ENCODE measurements around the gene LRFN5. TPM values are rescaled to one million over a fixed set of nuclear protein-coding genes. Genes with fewer than 3 reads are reported as not detected.
"Not testable (repeated sequence)": the region's sequence is repeated elsewhere in the genome, so short reads cannot be mapped to it uniquely, and the experiment has no call there.

LRFN5 gene
- polyA plus RNA-seq, 1 experiment, result 3.3 TPM

DNA sequence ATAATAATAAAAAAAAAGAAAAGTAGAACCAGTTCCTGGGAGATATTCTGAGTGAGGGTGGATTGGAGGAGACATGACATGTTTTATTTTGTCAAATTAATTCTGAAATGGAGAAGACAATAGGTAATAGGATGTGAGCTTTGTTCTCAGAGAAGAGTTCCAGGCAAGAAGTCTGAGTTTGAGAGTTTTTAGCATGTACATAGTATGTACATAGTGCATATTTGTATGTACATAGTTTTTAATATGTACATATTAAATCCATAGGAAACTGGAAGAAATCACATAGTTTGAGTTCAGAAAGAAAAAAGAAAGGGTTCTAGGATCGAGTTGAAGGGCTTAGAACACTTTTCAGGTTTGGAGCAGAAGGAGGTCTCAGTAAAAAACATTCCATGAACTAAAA, 47.5 kb downstream of the LRFN5 start:
- TF ChIP-seq, protein P1, sequence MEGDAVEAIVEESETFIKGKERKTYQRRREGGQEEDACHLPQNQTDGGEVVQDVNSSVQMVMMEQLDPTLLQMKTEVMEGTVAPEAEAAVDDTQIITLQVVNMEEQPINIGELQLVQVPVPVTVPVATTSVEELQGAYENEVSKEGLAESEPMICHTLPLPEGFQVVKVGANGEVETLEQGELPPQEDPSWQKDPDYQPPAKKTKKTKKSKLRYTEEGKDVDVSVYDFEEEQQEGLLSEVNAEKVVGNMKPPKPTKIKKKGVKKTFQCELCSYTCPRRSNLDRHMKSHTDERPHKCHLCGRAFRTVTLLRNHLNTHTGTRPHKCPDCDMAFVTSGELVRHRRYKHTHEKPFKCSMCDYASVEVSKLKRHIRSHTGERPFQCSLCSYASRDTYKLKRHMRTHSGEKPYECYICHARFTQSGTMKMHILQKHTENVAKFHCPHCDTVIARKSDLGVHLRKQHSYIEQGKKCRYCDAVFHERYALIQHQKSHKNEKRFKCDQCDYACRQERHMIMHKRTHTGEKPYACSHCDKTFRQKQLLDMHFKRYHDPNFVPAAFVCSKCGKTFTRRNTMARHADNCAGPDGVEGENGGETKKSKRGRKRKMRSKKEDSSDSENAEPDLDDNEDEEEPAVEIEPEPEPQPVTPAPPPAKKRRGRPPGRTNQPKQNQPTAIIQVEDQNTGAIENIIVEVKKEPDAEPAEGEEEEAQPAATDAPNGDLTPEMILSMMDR (IDR thresholded peaks at IDR 0.05; ENCODE audit: low read depth, low read length), result no peak
- no peaks in the 10 kb centered on the region for H3K9me3 ChIP-seq (ENCODE audit: control insufficient read depth, insufficient read depth, low read length)
- H3K27ac ChIP-seq (ENCODE audit: low read depth, low read length), result no peak overlapping the region
- CTCF ChIA-PET, result no interaction called here
- POLR2A ChIA-PET, result no interaction called here
- DNase-seq (ENCODE audit: low read depth, low spot score), result no peak
- no peaks in the 10 kb centered on the region for H3K27me3 ChIP-seq (ENCODE audit: control insufficient read depth, insufficient read depth, low read length)
- H3K4me3 ChIP-seq (ENCODE audit: low read depth, low read length), result no peak overlapping the region

DNA sequence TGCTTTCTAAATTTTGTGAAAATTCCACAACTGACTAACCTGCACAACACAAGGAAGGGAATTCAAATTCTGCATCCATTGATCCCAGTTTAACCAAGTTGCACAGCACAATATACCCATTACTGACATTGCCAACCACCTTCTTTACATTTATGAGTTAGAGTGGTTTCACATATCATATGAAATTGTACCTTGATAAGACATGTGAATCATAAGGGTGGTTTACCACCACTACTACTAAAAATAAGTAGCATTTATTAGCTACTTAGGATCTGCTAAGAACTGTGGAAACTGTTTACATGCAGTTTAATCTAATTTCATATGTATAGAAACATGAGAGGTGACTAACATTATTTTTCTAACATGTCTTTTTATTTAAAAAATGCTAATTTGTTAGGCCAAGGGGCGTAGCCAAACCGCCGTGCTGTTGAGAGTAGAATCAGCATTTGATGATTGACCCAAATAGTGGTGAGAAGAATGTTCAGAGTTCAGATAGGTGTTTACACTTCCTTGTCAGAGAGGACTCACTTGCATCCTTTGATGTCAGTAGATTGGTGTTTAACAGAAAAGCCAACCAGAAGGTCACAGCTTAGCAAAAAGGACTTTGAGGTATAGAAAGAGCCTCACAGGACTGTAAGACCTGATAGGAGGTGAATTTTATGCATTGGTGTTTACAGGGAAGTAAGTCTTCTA, 56.2 kb downstream of the LRFN5 start:
- Histone ChIP-seq H3K4me3 (ENCODE audit: low read depth, low read length) (no peak overlapping the region), H3K27me3 (ENCODE audit: control insufficient read depth, insufficient read depth, low read length) (no peaks in the 10 kb centered on the region), H3K27ac (ENCODE audit: low read depth, low read length) (no peak overlapping the region), H3K9me3 (ENCODE audit: control insufficient read depth, insufficient read depth, low read length) (no peaks in the 10 kb centered on the region)
- TF ChIP-seq, protein P1 (IDR thresholded peaks at IDR 0.05; ENCODE audit: low read depth, low read length), result no peak
- no peak for DNase-seq (ENCODE audit: low read depth, low spot score)
- ChIA-PET CTCF (no interaction called here), POLR2A (no interaction called here)

DNA sequence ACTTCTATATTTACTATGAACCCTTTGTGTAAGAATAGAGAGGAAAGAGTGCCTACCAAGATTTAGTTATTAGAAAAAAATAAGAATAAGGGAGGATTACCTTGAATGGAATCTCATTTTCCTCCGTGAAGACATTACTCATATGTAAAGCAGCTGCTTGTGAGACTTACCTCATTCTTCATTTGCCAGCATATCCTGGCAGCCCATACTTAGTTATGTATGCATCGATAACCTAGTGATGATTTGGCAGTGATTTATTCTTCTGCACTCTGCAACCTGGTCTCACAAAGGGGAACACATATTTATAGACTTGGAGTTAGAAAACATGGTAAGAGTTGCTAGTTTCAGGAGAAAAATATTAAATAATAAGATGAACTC, 56.8 kb downstream of the LRFN5 start:
- ChIA-PET CTCF (no interaction called here), POLR2A (no interaction called here)
- TF ChIP-seq, protein P1 (IDR thresholded peaks at IDR 0.05; ENCODE audit: low read depth, low read length), result no peak
- Histone ChIP-seq H3K4me3 (ENCODE audit: low read depth, low read length) (no peak overlapping the region), H3K9me3 (ENCODE audit: control insufficient read depth, insufficient read depth, low read length) (no peaks in the 10 kb centered on the region), H3K27me3 (ENCODE audit: control insufficient read depth, insufficient read depth, low read length) (no peaks in the 10 kb centered on the region), H3K27ac (ENCODE audit: low read depth, low read length) (no peak overlapping the region)
- DNase-seq (ENCODE audit: low read depth, low spot score), result no peak

DNA sequence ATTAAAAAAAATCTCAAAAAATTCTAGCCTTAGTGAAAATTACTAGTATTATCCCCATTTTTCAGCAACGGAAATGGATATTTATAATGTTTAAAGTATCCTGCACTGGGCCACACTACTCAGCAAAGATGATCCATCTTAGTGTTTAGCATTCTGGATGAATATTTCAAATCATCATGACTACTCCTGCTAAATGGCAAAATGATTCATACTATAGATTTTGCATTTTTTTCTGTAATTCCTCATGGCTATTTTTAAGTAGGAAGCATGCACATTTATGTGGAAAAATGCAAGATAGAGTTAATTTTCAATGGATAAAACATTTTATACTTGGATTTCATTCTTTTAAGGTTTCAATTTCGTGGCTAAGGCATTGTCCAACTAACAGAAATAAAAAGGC, 59.6 kb downstream of the LRFN5 start:
- POLR2A ChIA-PET, result no interaction called here
- CTCF ChIA-PET, result no interaction called here

DNA sequence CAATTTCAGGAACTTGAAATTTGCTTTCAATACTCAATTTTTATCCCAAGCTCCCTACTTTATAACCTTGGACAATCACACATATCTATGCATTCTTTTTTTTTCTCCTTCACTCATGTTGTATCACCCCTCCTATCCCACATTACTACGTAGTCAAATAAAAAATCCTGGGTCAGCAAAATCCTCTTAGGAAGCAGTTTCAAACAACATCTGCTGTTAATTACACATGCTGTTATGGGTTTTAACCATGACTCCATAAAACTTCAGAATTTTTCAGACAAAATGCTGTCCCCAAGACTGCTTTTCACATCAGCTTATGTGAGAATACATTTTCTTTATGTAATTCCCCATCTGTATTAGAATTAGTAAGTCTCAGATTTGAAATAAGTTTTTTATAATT, 61.7 kb downstream of the LRFN5 start:
- DNase-seq (ENCODE audit: low read depth, low spot score), result no peak
- Histone ChIP-seq H3K9me3 (ENCODE audit: control insufficient read depth, insufficient read depth, low read length) (no peaks in the 10 kb centered on the region), H3K27me3 (ENCODE audit: control insufficient read depth, insufficient read depth, low read length) (no peaks in the 10 kb centered on the region), H3K4me3 (ENCODE audit: low read depth, low read length) (no peak overlapping the region), H3K27ac (ENCODE audit: low read depth, low read length) (no peak overlapping the region)
- ChIA-PET CTCF (no interaction called here), POLR2A (no interaction called here)
- TF ChIP-seq, protein P1 (IDR thresholded peaks at IDR 0.05; ENCODE audit: low read depth, low read length), result no peak

More for the DNA sequence above, 59.6 kb downstream of the LRFN5 start:
- TF ChIP-seq, protein P1 (IDR thresholded peaks at IDR 0.05; ENCODE audit: low read depth, low read length), result no peak
- no peak overlapping the region for H3K27ac ChIP-seq (ENCODE audit: low read depth, low read length)
- no peaks in the 10 kb centered on the region for H3K27me3 ChIP-seq (ENCODE audit: control insufficient read depth, insufficient read depth, low read length)
- no peak overlapping the region for H3K4me3 ChIP-seq (ENCODE audit: low read depth, low read length)
- DNase-seq (ENCODE audit: low read depth, low spot score), result no peak
- H3K9me3 ChIP-seq (ENCODE audit: control insufficient read depth, insufficient read depth, low read length), result no peaks in the 10 kb centered on the region

DNA sequence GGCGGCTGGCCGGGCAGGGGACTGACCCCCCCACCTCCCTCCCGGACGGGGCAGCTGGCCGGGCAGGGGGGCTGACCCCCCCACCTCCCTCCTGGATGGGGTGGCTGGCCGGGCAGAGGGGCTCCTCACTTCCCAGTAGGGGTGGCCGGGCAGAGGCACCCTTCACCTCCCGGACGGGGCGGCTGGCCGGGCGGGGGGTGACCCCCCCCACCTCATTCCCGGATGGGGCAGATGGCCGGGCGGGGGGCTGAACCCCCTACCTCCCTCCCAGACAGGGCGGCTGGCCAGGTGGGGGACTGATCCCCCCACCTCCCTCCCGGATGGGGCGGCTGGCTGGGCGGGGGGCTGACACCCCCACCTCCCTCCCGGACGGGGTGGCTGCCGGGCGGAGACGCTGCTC, 66.9 kb downstream of the LRFN5 start:
- CTCF ChIA-PET; H3K9me3 ChIP-seq (ENCODE audit: control insufficient read depth, insufficient read depth, low read length); POLR2A ChIA-PET; H3K27ac ChIP-seq (ENCODE audit: low read depth, low read length); DNase-seq (ENCODE audit: low read depth, low spot score); H3K4me3 ChIP-seq (ENCODE audit: low read depth, low read length); H3K27me3 ChIP-seq (ENCODE audit: control insufficient read depth, insufficient read depth, low read length): not testable (repeated sequence)

DNA sequence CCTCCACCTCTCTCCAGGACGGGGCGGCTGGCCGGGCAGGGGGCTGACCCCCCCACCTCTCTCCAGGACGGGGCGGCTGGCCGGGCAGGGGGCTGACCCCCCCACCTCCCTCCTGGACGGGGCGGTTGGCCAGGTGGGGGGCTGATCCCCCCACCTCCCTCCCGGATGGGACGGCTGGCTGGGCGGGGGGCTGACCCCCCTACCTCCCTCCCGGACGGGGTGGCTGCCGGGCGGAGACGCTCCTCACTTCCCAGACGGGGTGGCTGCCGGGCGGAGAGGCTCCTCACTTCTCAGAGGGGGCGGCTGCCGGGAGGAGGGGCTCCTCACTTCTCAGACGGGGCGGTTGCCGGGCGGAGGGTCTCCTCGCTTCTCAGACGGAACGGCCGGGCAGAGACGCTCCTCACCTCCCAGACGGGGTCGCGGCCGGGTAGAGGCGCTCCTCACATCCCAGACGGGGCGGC, 67.9 kb downstream of the LRFN5 start:
- H3K27ac ChIP-seq (ENCODE audit: low read depth, low read length); H3K4me3 ChIP-seq (ENCODE audit: low read depth, low read length); H3K27me3 ChIP-seq (ENCODE audit: control insufficient read depth, insufficient read depth, low read length); CTCF ChIA-PET; POLR2A ChIA-PET; DNase-seq (ENCODE audit: low read depth, low spot score); H3K9me3 ChIP-seq (ENCODE audit: control insufficient read depth, insufficient read depth, low read length): not testable (repeated sequence)
